Kidney (tissue), 14 donors: ENCODE results near the gene CWF19L1. TPM values are rescaled to one million over a fixed set of nuclear protein-coding genes. Genes with fewer than 3 reads are reported as not detected.
A peak's percentile ranks its signal among the peaks of the same experiment; 100 is the strongest.
"Not testable (repeated sequence)": the region's sequence is repeated elsewhere in the genome, so short reads cannot be mapped to it uniquely, and the experiment has no call there.

ENCODE experiments used
- DNase-seq, 5 donors: peaks; one replicate each; pipeline ENCODE4 v3.0.0-alpha.2; 2013 to 2020
- FAIRE-seq: peaks from 2 replicates; lab custom pipeline; 2012; peaks lifted over from hg19 to GRCh38; lab: Jason Lieb, UNC
- H3K27ac ChIP-seq, 2 donors: one replicate each; pipeline ENCODE4 v1.7.0; 2013; ENCODE audit warnings: low read depth in 2 of 2, low read length in 2 of 2, inconsistent platforms in 1 of 2
- H3K27me3 ChIP-seq: one replicate; pipeline ENCODE4 v1.7.1; 2013; ENCODE audit warnings: low read length, inconsistent platforms; ENCODE audit not compliant: control insufficient read depth, insufficient read depth
- H3K36me3 ChIP-seq, 3 donors: one replicate each; pipeline versions ENCODE4 v1.7.0 to v1.7.1; 2013; ENCODE audit warnings: low read length in 3 of 3, control low read depth in 1 of 3, inconsistent platforms in 1 of 3; ENCODE audit not compliant: insufficient read depth in 3 of 3, control insufficient read depth in 2 of 3
- H3K4me1 ChIP-seq, 3 donors: one replicate each; pipeline versions ENCODE4 v1.7.0 to v1.7.1; 2013; ENCODE audit warnings: low read length in 3 of 3, inconsistent platforms in 1 of 3, low read depth in 1 of 3; ENCODE audit not compliant: control insufficient read depth in 2 of 3, insufficient read depth in 2 of 3
- H3K4me3 ChIP-seq, 3 donors: one replicate each; pipeline versions ENCODE4 v1.7.0 to v1.8.1; 2013; ENCODE audit warnings: low read length in 3 of 3, control low read depth in 1 of 3, inconsistent platforms in 1 of 3
- H3K9ac ChIP-seq, 3 donors: one replicate each; pipeline versions ENCODE4 v1.7.0 to v1.7.1; 2013; ENCODE audit warnings: low read length in 3 of 3, control low read depth in 1 of 3, inconsistent platforms in 1 of 3
- H3K9me3 ChIP-seq, 3 donors: one replicate each; pipeline versions ENCODE4 v1.7.0 to v1.7.1; 2013; ENCODE audit warnings: low read length in 3 of 3, control low read depth in 1 of 3, inconsistent platforms in 1 of 3; ENCODE audit not compliant: control insufficient read depth in 2 of 3, insufficient read depth in 1 of 3
- CTCF ChIP-seq: IDR thresholded peaks from 3 replicates; pipeline ENCODE4 v1.5.1; 2012; ENCODE audit warnings: mild to moderate bottlenecking, moderate library complexity, borderline replicate concordance; ENCODE audit not compliant: insufficient read depth; ENCODE audit errors: extremely low read depth
- intact Hi-C: fragments of 100-400 bp; cut with DNase I; formaldehyde crosslinking; loops from one replicate; pipeline ENCODE4 v1.11.1; 2022
- polyA plus RNA-seq: library from polyadenylated mRNA; stranded (reverse); fragments of 350-450 nt; fragmentation: Illumina TruSeq; extraction: RNeasy Lipid Tissue Mini Kit (QIAGEN cat#74804); gene quantifications from one replicate; pipeline ENCODE4 v1.2.3, GENCODE V29; 2014; ENCODE audit warnings: low read depth, low replicate concordance; ENCODE audit not compliant: insufficient read depth
- total RNA-seq: library from RNA; stranded (reverse); fragmentation: NEBNext Ultra II Directional; extraction: Animal tissue kit (Norgen Biotek cat#: 25700); gene quantifications from one replicate; pipeline ENCODE4 v1.2.1, GENCODE V29; 2021
- donor health status: control.
- donor health status: control.
- donor health status: control.
- donor health status: control.
- donor health status: control.
- donor health status: DM: yes; HTN: yes; CAD: no.
- donor health status: Normal renal cell carcinoma (clear cell type).

CWF19L1 gene
- total and polyA plus RNA-seq, 2 donors from 2014 or later = 18.0 to 25.0 TPM

DNA sequence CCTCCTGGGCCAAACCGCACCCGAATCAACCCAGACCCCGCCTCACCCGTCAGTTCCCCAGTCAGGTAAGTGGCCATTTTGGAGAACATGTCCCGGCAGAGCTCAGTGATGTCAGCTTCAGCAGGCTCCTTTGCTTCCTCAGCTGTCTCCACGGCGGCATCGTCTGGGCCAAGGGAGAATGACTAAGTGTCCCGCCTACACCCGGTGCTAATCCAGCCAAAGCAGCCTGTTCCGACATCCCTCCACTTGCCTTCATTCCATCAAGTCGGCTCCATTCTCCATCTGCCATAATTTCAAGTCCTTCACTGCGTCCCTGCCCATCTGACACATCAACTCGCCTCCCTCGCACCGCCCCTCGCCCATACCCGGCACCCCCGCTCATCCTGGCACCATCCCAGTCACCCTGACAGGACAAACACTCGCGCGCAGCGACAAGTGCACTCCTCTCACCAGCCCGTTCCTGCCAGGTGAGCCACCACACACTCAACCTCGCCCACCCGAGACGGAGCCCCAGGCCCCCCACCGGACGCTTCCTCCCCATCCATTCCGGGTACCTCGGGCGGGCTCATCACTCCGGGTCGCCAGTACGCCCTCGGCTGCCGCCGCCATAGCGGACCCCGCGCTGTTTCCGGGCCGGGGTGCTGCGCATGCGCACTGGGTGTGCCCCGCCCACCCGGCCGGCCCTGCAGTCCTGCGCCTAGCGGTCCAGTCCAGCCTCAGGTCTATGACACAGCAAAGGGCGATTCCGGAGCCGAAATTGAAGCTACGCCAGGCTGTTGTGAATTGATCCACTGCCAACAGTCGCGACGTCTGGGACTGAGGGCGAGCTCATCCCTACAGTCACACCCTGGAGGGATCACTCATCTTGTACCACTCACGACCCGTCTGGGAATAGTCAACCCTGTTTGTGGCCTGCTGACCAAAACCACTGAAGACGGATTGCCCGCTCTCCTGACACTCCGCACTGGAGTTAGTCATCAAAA, 18.9 kb upstream of the CWF19L1 start, which contains the start of gene BLOC1S2:
TSS of gene BLOC1S2 (minus strand) at position 630 of the 983 bp plus-strand sequence. CDS start at position 609, 21 bp downstream.
- FAIRE-seq = no peak
- Histone ChIP-seq H3K4me1 (peaks cover 5 to 15% (median 7%) of the 10 kb centered on the region in 3 donors), H3K9me3 (no peaks in the 10 kb centered on the region), H3K27ac (peak within 1 kb of the TSS; percentile 93 to 94), H3K27me3 (no peaks in the 10 kb centered on the region), H3K36me3 (no peaks in the 10 kb centered on the region), H3K9ac (peak within 1 kb of the TSS; percentile 85 to 94 (median 87)), H3K4me3 (peak within 1 kb of the TSS; percentile 89 to 99 (median 99))
- DNase-seq = peak; percentile 88 to 95 (median 93)
- intact Hi-C loops = no loop called here
- TF ChIP-seq CTCF = peak; percentile 6

- H3K27ac ChIP-seq, H3K36me3 ChIP-seq, DNase-seq, intact Hi-C loops, H3K9me3 ChIP-seq, FAIRE-seq, H3K27me3 ChIP-seq: not testable (repeated sequence)
- H3K9ac ChIP-seq = peak overlapping the region in 2 of 3 donors; percentile 87 to 94
- H3K4me1 ChIP-seq = peaks cover 5 to 15% (median 7%) of the 10 kb centered on the region in 3 donors
- H3K4me3 ChIP-seq = peak overlapping the region; percentile 89 to 99 (median 99)
Measured at GRCh38 chr10:100285326-100285725, 17.9 kb upstream of the CWF19L1 start.

DNA sequence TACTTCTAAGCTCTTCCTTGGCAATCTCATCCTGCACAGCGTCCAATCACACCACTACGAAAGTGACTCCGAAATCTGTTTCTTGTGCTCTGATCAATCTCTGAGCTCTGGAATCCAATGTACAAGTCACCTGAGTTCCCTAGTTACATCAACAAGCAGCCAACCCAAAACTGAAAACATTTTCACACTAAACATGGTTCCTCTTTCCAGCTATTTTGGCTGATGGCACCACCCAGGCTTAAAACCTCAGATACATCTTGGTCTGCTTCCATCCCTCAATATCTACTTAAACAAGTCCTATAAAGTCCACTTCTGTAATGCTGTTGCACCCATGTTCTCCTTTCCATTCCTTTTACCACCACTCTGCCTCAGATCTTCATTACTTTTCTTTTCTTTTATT, 15.5 kb upstream of the CWF19L1 start:
- H3K9ac ChIP-seq = no peak overlapping the region
- FAIRE-seq = no peak
- no peaks in the 10 kb centered on the region for H3K27me3 ChIP-seq
- intact Hi-C loops = no loop called here
- H3K27ac ChIP-seq = no peak overlapping the region
- H3K4me3 ChIP-seq = no peak overlapping the region
- no peak for TF ChIP-seq CTCF
- peaks cover 5 to 15% (median 7%) of the 10 kb centered on the region in 3 donors for H3K4me1 ChIP-seq
- no peak for DNase-seq
- peaks cover 4 to 19% (median 4%) of the 10 kb centered on the region in 3 donors for H3K36me3 ChIP-seq
- H3K9me3 ChIP-seq = no peaks in the 10 kb centered on the region

DNA sequence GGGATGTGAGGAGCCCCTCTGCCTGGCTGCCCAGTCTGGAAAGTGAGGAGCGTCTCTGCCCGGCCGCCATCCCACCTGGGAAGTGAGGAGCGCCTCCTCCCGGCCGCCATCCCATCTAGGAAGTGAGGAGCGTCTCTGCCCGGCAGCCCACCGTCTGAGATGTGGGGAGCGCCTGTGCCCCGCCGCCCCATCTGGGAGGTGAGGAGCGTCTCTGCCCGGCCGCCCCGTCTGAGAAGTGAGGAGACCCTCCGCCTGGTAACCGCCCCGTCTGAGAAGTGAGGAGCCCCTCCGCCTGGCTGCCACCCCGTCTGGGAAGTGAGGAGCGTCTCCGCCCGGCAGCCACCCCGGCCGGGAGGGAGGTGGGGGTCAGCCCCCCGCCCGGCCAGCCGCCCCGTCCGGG, 9.5 kb upstream of the CWF19L1 start:
- H3K9ac ChIP-seq, DNase-seq, H3K27ac ChIP-seq, H3K4me1 ChIP-seq, H3K4me3 ChIP-seq, FAIRE-seq, H3K9me3 ChIP-seq, H3K27me3 ChIP-seq, intact Hi-C loops: not testable (repeated sequence)
- H3K36me3 ChIP-seq = peaks cover 4 to 19% (median 6%) of the 10 kb centered on the region in 3 donors
